ENCODE measurements around the gene PTMA.
"Not testable (repeated sequence)": the region's sequence is repeated elsewhere in the genome, so short reads cannot be mapped to it uniquely, and the experiment has no call there.

Gene PTMA, protein sequence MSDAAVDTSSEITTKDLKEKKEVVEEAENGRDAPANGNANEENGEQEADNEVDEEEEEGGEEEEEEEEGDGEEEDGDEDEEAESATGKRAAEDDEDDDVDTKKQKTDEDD

DNA sequence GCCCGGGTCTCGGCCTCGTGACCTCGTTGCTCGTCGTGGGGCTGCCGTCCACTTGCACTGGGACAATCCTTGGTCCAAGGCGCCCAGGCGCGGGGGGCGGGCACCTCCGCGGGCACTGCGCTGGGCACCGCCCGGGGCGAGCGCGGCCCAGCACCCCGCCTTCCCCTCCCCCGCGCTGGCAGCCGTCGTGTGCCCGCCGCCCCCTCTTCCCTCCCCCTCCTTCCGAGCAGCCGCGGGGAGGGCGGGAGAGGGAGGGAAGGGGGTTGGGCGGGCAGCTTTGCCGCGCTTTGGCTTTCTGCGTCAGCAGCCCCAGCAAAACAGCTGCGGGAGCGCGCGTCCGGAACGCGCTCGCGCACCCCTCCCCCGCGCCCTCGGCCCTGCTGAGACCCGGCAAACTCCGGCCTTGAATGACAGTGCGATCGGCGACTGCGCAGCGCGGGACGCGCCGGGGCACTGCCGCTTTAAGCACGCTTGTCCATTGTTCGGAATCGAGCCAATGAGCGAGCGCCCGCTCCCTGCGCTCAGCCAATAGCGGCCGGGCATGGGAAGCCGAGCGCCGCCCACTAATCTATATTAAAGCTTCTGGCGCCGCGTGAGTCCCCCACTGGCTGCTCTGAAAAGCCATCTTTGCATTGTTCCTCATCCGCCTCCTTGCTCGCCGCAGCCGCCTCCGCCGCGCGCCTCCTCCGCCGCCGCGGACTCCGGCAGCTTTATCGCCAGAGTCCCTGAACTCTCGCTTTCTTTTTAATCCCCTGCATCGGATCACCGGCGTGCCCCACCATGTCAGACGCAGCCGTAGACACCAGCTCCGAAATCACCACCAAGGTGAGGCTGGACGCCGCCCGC is at the start of gene PTMA:
TSS of gene PTMA (plus strand) at position 599 of the 846 bp plus-strand sequence. CDS start at position 781, 182 bp downstream.
- peak; percentile 98 to 99 for DNase-seq (ENCODE audit: low read depth in 2 of 2)

DNA sequence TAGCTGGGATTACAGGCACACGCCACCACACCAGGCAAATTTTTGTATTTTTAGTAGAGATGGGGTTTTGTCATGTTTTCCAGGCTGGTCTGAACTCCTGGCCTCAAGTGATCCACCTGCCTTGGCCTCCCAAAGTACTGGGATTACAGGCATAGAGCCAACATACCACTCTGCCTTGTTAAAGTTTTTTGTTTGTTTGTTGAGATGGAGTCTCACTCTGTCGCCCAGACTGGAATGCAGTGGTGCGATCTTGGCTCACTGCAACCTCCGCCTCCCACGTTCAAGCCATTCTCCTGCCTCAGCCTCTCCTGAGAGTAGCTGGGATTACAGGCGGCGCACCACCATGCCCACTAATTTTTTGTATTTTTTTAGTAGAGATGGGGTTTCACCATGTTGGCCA is 48.3 kb upstream of the PTMA start:
- not testable (repeated sequence) for DNase-seq (ENCODE audit: low read depth in 2 of 2)

DNA sequence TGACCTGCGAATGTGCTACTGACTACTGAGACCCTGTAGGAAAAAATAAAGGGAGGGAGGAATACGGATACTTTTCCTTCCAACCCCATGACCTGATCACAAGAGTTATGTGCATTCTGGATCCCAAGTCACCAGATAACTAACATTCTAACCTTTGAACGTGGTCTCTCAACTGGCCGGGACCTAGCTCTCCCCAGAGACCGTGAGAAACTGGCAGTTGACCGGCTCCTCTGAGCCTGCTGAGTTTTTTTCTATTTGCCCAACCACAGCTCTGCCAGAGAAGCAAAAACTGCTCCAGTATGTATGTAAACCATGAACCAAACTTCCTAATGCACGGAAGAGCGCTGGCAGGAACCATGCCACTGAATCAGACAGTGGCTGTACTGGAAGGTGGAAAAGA is 47.5 kb upstream of the PTMA start:
- no peak for DNase-seq (ENCODE audit: low read depth in 2 of 2)

DNA sequence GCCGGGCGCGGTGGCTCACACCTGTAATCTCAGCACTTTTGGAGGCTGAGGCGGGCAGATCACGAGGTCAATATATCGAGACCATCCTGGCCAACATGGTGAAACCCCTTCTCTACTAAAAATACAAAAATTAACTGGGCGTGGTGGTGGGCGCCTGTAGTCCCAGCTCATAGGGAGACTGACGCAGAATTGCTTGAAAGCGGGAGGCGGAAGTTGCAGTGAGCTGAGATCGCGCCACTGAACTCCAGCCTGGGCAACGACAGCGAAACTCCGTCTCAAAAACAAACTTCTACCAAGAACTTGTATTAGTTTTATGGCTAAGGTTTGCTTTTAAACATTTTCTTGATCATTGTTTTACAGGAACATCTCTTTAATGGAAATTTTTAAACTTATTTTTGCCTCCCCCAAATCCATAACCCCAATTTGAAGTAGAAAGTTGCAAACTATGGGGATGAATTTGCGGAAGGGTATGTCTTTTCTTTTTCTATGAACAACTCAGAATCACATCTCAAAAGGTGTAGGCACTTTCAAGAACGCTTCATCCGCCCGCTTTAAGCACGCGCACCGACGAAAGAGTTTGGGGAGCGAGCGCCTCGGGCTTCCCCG is 46.8 kb upstream of the PTMA start:
- no peak for DNase-seq (ENCODE audit: low read depth in 2 of 2)

GRCh38 chr2:231662028-231662810 is 46.1 kb upstream of the PTMA start:
- peak; percentile 92 to 94 for DNase-seq (ENCODE audit: low read depth in 2 of 2)

GRCh38 chr2:231662811-231663457 is 45.4 kb upstream of the PTMA start:
- DNase-seq (ENCODE audit: low read depth in 2 of 2) = no peak

DNA sequence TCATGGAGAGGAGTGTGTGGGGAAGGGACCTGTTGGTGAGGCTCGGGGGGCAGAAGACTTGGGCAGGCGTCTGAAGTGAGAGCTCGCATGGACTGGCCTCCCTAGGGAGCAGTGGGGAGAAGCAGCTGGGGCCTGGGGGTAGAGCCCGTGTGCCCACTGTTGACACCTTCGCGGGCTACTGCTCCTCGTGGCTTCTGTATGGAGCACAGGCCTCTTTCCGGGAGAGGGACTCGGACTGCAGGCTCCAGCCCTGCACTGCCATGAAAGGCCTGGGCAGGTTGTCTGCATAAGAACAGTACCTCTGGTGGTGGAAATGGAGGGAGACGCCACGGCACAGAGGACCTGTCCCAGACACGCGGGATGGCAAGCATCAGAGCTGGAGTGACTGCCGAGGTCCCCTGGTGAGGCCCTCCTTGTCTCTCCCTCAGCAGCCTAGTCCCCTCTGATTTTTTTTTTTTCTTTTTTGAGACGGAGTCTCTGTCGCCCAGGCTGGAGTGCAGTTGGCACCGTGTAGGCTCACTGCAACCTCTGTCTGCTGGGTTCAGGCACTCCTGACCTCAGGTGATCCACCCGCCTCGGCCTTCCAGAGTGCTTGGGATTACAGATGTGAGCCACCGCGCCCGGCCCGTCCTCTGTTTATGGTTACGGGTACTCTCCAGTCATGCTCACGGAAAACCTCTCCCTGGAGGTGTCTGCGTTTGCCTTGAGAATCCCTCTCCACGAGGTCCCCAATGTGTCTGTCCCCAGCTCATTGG is 44.7 kb upstream of the PTMA start:
- no peak for DNase-seq (ENCODE audit: low read depth in 2 of 2)

DNA sequence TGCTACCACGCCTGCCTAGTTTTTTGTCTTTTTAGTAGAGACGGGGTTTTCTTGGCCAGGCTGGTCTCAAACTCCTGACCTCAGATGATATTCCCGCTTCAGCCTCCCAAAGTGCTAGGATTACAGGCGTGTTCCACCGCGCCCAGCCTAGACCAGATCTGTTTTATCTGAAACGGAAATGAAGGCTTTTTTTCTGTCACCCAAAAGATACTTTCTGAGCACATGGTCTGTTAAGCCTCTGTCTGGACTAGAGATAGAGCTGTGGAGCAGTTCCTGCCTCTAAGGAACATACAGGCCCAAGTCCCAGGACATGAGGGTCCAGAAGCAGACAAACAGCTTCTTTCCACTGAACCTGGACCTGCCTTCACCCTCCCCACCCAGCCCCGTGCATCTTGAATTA is 43.6 kb upstream of the PTMA start:
- DNase-seq (ENCODE audit: low read depth in 2 of 2) = no peak

DNA sequence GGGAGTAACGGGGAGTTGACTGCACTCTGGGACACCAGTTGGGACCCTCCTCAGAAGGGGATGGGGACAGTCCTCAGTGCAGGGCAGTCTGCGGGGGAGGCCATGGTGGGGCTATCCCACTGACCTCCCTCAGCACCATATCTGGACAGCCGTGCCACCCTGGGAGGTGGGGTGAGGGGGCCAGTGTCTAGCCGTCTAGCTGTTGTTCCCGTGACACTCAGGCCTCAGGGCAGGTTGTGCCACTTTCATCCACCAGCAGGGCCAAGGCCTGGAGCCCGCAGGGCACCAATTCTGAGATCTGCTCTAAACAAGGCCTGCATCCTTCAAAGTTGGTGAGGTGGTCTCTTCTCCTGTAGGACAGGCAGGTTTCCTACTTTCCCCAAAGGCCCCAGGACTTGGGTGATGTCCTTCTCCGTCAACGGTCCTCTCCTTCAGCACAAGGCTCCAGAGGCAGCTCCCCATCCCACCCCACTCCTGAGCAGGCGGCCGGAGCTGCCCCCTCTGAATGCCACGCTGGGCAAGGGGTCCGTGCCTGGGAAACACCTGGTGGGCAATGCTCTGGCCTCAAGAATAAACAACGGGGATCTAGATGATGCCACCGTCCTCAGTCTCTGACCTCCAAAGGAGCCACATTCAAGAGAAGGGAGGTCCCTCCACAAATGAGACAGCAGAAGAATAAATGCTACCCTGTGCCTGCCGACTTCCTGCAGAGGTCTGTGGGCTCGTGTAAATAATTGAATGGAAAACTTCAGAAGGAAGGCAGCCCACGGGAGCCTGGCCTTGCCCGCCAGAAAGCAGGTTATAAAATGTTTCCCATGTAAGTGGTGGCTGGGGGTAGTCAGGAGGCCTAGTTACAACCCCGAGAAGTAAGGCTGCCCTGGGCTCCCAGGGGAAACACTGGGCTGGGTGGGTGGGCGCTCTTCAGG is 42.8 kb upstream of the PTMA start:
- no peak for DNase-seq (ENCODE audit: low read depth in 2 of 2)

- DNase-seq (ENCODE audit: low read depth in 2 of 2) = no peak
Measured at GRCh38 chr2:231666171-231667095, 41.9 kb upstream of the PTMA start.

- no peak for DNase-seq (ENCODE audit: low read depth in 2 of 2)
Measured at GRCh38 chr2:231667096-231667427, 41.3 kb upstream of the PTMA start.

GRCh38 chr2:231667496-231667895 is 40.8 kb upstream of the PTMA start:
- DNase-seq (ENCODE audit: low read depth in 2 of 2) = no peak

GRCh38 chr2:231668981-231669380 is 39.3 kb upstream of the PTMA start:
- DNase-seq (ENCODE audit: low read depth in 2 of 2) = no peak

GRCh38 chr2:231671270-231672050 is 36.9 kb upstream of the PTMA start:
- no peak for DNase-seq (ENCODE audit: low read depth in 2 of 2)

DNA sequence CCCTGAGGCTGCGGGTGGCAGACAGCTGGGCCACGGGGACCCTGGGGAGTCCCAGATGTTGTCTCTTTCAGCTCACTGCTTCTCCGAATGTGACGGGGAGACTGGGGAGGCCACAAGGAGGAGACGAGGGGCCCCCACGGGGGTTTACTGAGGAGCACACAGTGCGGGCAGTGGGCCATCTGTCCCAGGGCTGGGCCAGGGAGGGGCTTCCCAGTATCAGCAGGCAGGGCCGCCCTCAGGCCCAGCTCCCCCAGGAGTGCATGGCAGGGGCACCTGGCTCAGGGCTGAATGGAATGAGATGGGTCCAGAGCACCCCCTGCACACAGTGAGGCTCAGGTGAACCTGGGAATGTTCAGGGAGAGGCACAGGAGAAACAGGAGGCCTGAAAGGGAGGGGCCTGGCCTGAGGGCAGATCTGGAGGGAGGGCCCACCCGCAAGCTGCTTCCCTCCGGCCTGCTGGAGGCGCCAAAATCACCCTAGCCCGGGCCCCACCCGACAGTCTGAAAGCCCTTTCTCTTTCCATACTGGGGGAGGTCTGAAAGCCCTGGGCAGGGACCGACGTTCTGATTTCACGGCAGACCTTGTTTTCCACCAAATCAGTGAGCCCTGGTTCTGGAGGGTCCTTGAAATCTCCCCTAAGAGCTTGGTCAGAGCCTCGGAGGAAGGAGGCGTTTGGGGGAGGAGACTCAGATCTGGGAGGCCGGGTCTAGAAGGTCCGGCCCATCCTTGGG is 35.5 kb upstream of the PTMA start:
- DNase-seq (ENCODE audit: low read depth in 2 of 2) = no peak

DNA sequence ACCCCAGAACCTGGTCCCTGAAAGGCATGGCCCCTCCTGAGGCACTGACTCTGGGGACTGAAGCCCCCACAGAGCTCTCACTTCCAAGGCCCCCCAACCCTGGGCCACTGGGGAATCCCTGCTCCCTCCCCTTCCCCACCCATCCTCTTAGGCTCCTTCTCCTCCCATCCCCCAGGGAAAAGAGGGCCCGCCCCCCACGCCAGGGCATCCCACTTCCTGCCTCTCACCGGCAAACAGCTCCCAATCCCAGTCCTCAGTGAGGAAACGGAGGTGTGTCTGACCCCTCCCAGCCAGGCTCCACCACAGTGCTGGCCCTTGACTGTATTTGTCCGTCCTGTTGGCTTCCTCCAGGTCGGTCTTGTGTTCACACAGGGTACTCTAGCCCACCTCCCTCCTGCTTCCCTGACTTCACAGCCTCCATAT is 35.0 kb upstream of the PTMA start:
- DNase-seq (ENCODE audit: low read depth in 2 of 2) = no peak

DNA sequence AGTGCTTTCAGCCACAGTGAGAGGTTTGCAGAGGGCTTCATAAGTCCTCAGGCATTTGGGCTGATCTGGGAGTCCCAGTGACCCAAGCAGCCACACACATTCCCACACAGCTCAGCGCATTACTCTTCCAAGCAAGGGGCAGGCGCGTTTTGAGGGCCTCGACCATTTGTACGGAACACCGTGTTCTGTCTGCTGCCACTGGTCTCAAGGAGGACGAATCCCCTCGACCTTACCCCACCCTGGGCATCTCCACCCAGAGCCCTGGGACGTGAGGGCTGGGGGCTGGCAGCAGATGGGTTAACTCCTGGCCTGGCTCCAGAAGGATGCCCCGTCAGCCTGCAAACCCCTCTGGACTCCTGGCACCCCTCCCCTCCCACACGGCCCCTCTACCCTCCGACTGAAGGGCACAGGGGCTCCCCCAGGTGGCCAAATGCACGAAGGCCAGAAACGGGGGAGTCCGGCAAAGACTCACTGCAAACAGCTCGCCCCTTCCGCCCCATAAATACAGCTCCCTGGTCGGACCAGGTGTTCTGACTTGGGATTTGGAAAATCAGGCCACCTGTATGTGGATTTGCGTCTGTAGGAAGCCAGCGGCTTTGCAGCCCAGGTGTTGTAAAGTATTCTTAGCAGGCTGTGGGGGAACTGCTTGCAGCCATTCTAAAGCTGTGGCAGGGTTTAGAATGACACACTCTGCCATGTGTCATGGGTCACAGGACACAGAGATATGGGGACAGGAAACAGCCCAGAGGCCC is 33.6 kb upstream of the PTMA start:
- DNase-seq (ENCODE audit: low read depth in 2 of 2) = peak in 1 of 2 experiments; percentile 60
